Cortex of kidney (tissue), 1 donor: ENCODE data around the gene FBXL22.

Experiments
- DNase-seq: peaks from one replicate; lab custom pipeline; 2025; lab: John Stamatoyannopoulos, UW

FBXL22 gene

GRCh38 chr15:63593705-63594671 is 3.2 kb upstream of the FBXL22 start:
- no peak for DNase-seq

- DNase-seq = no peak
Observed at GRCh38 chr15:63595065-63595464, 2.1 kb upstream of the FBXL22 start.

DNA sequence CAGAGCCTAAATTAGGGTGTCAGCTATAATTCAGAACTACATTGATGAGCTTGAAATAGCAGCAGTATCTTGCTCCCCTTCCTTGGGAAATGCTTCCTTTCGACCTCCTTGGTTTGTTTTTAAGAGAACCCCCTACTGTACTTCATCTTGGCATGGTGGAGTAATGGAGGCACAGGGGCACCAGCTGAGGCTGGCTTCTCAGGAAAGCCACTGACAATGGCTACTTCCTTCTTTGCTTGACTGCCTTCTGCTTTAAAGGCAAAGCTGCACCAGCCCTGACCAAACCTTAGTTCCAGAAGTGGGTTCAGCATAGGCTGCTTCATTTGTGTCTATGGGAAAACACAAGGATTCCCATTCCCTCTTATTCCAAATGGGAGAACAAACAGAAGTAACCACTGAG is 1.5 kb upstream of the FBXL22 start:
- DNase-seq = no peak

DNA sequence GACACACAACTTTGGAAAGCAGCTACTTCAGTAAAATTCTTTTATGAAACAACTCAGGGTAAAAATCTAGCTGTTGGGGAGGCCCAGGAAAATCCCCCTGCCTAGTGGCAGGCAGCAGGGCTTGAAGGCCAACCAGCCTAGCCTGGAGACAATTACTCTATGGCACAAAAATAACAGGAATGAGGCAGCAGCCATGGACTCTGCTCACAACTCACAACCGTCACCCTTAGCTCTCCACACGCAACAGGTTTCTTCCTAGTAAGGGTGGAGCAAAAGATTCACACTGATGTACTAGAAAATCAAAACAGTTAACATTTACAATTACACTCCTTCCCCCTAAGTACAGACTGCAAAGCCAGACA is 530 bp upstream of the FBXL22 start:
- DNase-seq = no peak

DNA sequence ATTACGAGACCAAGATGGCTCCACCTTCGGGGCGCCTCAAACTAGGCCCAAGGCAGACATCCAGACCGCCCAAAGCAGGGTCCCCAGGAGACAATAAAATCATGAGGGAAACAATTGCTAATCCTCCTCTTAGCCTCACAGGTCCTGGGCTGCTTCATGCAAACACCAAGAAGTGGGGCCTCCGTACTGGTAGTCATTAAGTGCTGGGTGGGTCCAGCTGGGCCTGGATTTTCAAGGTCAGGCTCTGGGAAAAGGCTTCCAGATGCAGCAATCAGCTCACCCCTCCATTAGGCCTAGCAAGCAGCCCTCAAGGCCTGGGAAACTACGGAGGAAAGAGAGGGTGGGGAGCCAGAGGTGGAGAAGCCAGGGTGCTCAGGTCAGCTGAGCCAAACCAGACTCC is 634 bp downstream of the FBXL22 start:
- no peak for DNase-seq

DNA sequence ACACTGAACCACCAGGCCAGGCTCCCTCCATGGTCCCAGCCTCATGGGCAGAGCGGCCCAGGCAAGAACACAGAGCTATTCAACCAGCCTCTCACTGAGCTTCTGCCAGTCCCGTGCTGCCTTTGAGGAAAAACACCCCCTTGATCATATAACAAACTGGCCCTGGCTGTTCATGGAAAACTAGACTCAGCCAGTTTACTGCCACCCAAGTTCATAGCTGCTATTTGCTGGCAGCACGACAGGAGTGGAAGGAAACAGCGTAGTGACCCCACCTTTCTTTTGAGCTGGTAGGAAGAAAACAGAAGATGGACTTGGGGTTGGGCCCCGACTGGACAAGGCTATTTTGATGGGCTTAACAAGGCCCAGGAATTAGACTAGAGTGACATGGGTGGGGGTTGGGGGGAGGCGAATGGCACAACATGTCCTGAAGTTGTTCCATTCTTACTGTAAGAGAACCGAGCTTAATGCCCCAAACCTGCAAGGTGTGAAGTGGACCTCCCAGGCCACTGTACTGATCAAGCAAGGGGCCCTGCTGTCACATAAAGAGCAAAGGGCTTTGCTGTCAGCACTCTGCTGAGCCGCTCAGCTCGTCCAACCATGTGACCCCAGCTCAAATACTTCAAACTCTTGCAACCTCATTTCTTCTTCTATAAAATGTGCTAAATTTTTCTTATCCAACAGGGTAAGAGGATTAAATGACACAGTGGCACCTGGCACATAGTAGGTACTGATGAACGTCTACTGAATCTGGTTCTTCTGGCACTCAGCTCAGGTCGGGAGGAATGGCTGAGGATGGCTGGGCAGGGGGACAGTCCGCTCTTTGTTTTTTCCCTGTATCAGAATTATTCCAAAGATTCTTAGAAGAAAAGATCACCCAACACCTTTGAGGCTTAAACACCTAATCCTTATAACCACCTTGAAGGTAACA is 1.6 kb downstream of the FBXL22 start:
- DNase-seq = no peak

DNA sequence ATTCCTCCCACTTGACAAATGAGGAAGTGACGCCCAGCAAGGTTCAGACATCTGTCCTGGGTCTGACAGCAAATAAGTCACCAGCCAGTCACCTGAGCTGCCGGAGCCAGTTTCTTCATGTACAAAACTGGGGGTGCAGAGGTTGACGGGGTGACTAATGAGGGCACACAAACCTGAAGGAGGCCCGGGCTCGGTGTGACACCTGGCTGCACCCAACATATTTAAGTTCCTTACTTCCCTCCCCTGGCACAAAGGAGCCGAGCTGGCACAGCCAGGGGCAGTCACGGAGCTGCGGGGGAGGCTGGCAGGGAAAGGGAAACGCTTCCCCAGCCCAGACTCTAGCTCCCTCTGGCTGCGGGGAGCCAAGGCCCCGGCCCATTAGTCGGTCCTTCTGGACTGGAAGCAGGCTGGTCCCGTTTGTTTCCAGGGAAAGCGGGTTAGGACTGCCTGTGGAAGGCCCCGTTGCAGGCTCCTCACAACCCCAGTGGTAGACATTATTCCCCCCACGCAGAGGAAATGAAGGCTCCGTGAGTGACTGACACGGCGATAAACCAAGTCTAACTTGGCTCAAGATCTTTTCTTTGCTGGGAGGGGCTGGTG is 2.3 kb downstream of the FBXL22 start:
- DNase-seq = no peak

DNA sequence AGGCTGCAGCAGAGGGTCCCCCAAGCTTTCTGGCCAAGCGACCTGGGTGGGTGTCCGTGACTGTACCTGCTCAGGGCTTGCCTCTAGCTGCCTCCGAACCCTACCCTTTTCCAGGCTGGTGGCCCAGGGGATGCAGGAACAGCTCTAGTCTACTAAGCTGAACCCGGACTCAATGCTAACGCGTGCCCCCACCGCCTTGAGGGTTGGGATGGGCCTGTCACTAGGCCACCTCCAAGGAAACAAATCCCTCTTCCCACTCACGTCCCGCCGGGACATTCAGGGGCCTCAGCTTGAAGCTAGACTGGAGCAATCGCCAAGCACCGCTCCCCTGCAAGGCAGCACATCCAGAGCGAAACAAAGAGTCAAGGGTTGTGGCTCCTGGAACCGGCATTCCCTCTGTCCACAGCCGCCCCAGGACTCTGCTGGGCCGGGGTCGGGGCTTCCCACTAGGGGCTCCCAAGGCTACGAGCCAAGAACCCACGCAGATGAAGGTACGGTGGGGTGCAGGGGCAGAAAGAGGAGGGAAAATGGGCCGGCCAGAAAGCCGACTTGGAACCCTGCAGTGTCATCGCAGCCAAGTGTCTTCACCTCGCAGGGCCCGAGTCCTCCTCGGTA is 2.9 kb downstream of the FBXL22 start:
- DNase-seq = no peak

GRCh38 chr15:63600616-63601025 is 3.4 kb downstream of the FBXL22 start:
- no peak for DNase-seq

GRCh38 chr15:63601026-63601703 is 4.0 kb downstream of the FBXL22 start:
- no peak for DNase-seq

DNA sequence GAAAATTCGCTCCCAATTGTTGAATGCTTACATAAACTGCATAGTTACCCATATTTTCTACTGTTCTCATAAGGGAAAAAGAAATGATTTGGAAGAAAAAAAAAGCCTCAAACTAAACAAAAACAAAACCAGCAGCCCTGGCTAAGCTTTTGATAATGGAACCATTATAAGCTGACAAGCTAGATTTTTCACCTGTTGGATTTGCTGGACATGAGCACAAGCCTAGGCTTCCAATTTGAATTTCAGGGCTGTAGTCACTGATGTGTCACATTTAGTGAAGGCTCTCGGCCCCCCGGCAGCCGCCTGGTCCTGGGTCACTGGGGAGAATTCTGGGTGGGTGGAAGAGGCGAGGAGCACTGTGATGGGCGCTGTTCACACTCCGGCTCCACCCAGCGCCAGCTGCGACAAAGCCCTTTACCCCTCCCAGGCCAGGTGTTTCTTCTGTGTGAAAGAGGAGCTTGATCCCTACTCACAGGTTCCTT is 4.6 kb downstream of the FBXL22 start:
- DNase-seq = no peak

- no peak for DNase-seq
Observed at GRCh38 chr15:63602595-63602994, 5.4 kb downstream of the FBXL22 start.

DNA sequence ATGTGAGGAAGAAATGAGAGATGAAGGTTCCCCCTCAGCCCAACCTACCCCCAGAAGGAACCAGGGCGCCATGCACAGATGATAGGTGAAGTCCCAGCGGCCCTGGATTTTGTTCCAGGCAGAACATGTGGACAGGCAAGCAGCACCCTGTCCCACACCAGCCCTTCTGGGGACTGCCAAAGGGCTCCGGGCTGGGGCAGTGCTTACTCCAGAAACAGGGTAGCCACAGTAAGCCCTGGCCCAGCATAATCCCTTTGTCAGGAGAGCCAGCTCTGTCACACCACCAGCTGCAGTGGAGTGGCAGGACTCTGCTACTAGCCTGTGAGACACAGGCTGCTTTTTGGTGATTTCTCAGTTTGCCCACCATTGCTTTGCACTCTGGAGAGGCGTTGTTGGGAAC is 6.3 kb downstream of the FBXL22 start:
- DNase-seq = no peak

DNA sequence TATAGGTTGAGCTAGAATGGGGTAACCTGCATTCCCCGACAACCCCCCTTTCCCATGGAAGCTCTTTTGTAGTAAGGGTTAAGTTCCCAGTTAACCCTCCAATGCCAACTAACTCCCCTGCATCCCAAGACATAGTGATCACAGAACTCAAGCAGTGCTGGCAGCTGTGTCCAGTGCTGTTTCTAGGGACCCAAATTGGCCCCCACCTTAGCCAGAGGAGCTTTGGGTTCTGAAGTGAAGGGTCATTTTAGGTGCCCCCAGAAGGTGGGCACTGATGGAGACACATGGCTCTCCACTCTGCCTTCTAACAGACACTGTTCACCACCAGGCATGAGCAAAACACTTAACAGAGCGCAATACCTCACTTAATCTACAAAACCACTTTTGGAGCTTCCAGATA is 7.1 kb downstream of the FBXL22 start:
- no peak for DNase-seq

GRCh38 chr15:63605036-63605435 is 7.8 kb downstream of the FBXL22 start:
- no peak for DNase-seq

GRCh38 chr15:63605816-63606215 is 8.6 kb downstream of the FBXL22 start:
- DNase-seq = no peak

DNA sequence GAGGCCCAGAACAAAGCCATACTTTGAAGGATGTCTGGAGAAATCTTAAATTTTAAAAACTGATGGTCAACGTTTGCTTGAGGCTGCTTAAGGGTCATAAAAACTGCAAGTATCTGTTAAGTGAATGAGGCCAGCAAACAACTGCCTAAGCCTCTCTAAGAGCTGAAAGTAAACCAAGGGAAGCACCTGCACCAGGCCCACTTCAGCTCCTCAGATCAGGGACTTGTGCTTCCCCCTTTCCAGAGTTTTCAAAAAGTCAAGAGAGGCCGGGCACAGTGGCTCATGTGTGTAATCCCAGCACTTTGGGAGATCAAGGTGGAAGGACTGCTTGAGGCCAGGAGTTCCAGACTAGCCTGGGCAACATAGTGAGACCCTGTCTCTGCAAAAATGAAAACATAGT is 9.1 kb downstream of the FBXL22 start:
- no peak for DNase-seq

GRCh38 chr15:63608989-63609388 is 11.8 kb downstream of the FBXL22 start:
- DNase-seq = no peak

GRCh38 chr15:63609448-63609847 is 12.3 kb downstream of the FBXL22 start:
- DNase-seq = no peak

GRCh38 chr15:63610209-63610841 is 13.1 kb downstream of the FBXL22 start:
- DNase-seq = no peak

- no peak for DNase-seq
Observed at GRCh38 chr15:63611177-63611576, 14.0 kb downstream of the FBXL22 start.
